HepG2 (cell line): Measurements from ENCODE around the gene CDC42EP1. TPM values are rescaled to one million over a fixed set of nuclear protein-coding genes. Genes with fewer than 3 reads are reported as not detected.

Source experiments
- CHD4 ChIP-seq: fragments of 200-600 bp; sonication (generic); IDR thresholded peaks from 2 replicates; pipeline ENCODE4 v1.7.0; 2017; ENCODE audit warnings: mild to moderate bottlenecking, low read length, borderline replicate concordance
- E2F1 ChIP-seq: sonication (generic); formaldehyde crosslinking; IDR thresholded peaks from 2 replicates; pipeline ENCODE4 v1.5.0; 2020; ENCODE audit warnings: missing genetic modification reagents
- EP300 ChIP-seq, 3 experiments: sonication (generic) in 1 of 3; formaldehyde crosslinking in 1 of 3; IDR thresholded peaks; 2 replicates each; pipeline versions ENCODE4 v1.5.1 to v1.6.1; 2011 to 2020; ENCODE audit warnings: low read depth in 2 of 3, low read length in 2 of 3, borderline replicate concordance in 1 of 3, improper control_type of control experiment in 1 of 3, mild to moderate bottlenecking in 1 of 3, missing genetic modification reagents in 1 of 3, moderate library complexity in 1 of 3
- FOXA1 ChIP-seq, 2 experiments: fragments of 450-650 bp in 1 of 2; sonication (generic) in 1 of 2; formaldehyde crosslinking in 1 of 2; IDR thresholded peaks; 2 replicates each; pipeline versions ENCODE4 v1.4.0 to v1.6.1; 2016 to 2020; ENCODE audit warnings: missing genetic modification reagents in 1 of 2
- FOXC1 ChIP-seq: sonication (generic); formaldehyde crosslinking; IDR thresholded peaks from 2 replicates; pipeline ENCODE4 v1.8.0; 2022; ENCODE audit warnings: mild to moderate bottlenecking, missing genetic modification reagents, borderline replicate concordance
- FOXJ3 ChIP-seq: sonication (generic); formaldehyde crosslinking; IDR thresholded peaks from 2 replicates; pipeline ENCODE4 v1.4.0; 2020; ENCODE audit warnings: missing genetic modification reagents, mild to moderate bottlenecking, borderline replicate concordance
- GLMP ChIP-seq: sonication (generic); formaldehyde crosslinking; IDR thresholded peaks from 2 replicates; pipeline ENCODE4 v1.9.0; 2021; ENCODE audit warnings: missing genetic modification reagents, mild to moderate bottlenecking, borderline replicate concordance
- NAIF1 ChIP-seq: sonication (generic); formaldehyde crosslinking; IDR thresholded peaks from 2 replicates; pipeline ENCODE4 v1.5.0; 2020; ENCODE audit warnings: mild to moderate bottlenecking, missing genetic modification reagents, borderline replicate concordance
- TAF1 ChIP-seq: sonication (generic); formaldehyde crosslinking; IDR thresholded peaks from 2 replicates; pipeline ENCODE4 v1.4.0; 2020; ENCODE audit warnings: missing genetic modification reagents
- TOE1 ChIP-seq: sonication (generic); formaldehyde crosslinking; IDR thresholded peaks from 2 replicates; pipeline ENCODE4 v1.4.0; 2020; ENCODE audit warnings: mild to moderate bottlenecking, missing genetic modification reagents
- ZNF264 ChIP-seq: sonication (generic); formaldehyde crosslinking; IDR thresholded peaks from 2 replicates; pipeline ENCODE4 v1.4.0; 2020; ENCODE audit warnings: missing genetic modification reagents
- ZNF335 ChIP-seq: sonication (generic); formaldehyde crosslinking; IDR thresholded peaks from 2 replicates; pipeline ENCODE4 v1.4.0; 2020; ENCODE audit warnings: missing genetic modification reagents
- ZNF367 ChIP-seq: sonication (generic); formaldehyde crosslinking; IDR thresholded peaks from 2 replicates; pipeline ENCODE4 v1.4.0; 2020; ENCODE audit warnings: missing genetic modification reagents, borderline replicate concordance
- ZNF788 ChIP-seq: sonication (generic); formaldehyde crosslinking; IDR thresholded peaks from 2 replicates; pipeline ENCODE4 v1.5.0; 2020; ENCODE audit warnings: mild to moderate bottlenecking, missing genetic modification reagents, borderline replicate concordance
- ZNF83 ChIP-seq: sonication (generic); formaldehyde crosslinking; IDR thresholded peaks from 2 replicates; pipeline ENCODE4 v1.4.0; 2020; ENCODE audit warnings: missing genetic modification reagents, mild to moderate bottlenecking, borderline replicate concordance
- polyA plus RNA-seq, 8 experiments: library from polyadenylated mRNA; depleted of rRNA in 3 of 8; stranded (reverse) in 7 of 8; unstranded in 1 of 8; fragments of >200 nt; fragmentation: Illumina TruSeq in 4 of 8; extraction: Trizol in 4 of 8; gene quantifications; 2 replicates each; pipeline versions ENCODE4 v1.2.1 to v1.2.3, GENCODE V29; 2011 to 2016; ENCODE audit warnings: low read depth in 4 of 8, missing spikeins in 1 of 8, mixed read lengths in 1 of 8; ENCODE audit not compliant: insufficient read depth in 1 of 8
- total RNA-seq, 5 experiments: library from RNA; depleted of rRNA; stranded (reverse); fragments of >200 nt; fragmentation: Illumina TruSeq; extraction: Trizol; gene quantifications; 2 replicates each; pipeline ENCODE4 v1.2.3, GENCODE V29; 2016; ENCODE audit warnings: low read depth in 1 of 5
- TF ChIP-seq, protein P1 (sequence below): sonication (generic); formaldehyde crosslinking; IDR thresholded peaks from 2 replicates; pipeline ENCODE4 v1.9.0; 2021; ENCODE audit warnings: missing genetic modification reagents, borderline replicate concordance
- TF ChIP-seq, protein P2 (sequence below): sonication (generic); formaldehyde crosslinking; conservative IDR thresholded peaks from 2 replicates; pipeline ENCODE4 v1.8.0; 2022; ENCODE audit warnings: missing genetic modification reagents
- TF ChIP-seq, protein P3 (sequence below): sonication (generic); formaldehyde crosslinking; IDR thresholded peaks from 2 replicates; pipeline ENCODE4 v1.4.0; 2020; ENCODE audit warnings: missing genetic modification reagents, mild to moderate bottlenecking, borderline replicate concordance

The CDC42EP1 gene
- total and polyA plus RNA-seq, 2 of the 13 experiments (the other 11 are each of a cell fraction or from before 2014, with no cell fraction given) = 17.1 to 29.5 TPM

DNA sequence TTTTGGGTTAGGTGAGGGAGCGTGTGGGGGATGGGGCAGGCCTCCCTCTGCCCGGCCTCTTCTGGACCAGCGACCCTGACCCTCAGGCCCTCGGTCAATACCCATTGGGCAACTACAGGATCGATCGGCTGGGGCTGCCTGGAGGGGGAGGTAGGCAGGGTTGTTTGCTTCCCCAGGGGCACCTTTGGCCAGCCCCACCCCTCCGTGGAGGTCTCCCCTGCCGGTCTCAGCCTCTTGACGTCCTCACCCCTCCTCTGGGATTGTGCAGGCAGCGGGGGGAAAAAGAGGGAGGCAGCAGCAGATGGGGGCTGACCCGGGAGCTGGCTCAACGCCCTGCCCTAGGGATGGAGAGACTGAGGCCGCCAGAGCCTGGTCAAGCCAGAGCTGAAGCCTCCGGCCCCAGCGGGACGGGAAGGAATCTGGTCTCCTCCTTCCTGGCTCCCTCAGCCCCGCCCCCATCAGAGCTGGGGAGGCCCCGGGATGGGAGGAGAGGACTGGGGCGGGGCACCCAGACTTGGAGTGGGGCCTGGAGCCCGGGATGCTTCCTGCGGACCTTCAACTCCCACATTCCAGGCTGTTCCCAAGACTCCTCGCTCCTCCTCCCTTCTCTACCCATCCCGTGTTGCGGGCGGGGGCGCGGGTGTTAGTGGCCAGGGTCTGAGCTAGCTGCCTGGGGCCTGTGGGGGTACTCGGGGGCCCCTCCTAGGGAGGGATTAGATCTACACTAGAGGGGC lies 14.4 kb upstream of the CDC42EP1 start (continued):
- TF ChIP-seq E2F1 (CRISPR knock-in tag) = no peak
- peak; percentile 43; the same call in 1 of the 2 replicates for TF ChIP-seq FOXA1 (IDR thresholded peaks at IDR 0.05)
- TF ChIP-seq FOXA1 (CRISPR knock-in tag; IDR thresholded peaks at IDR 0.05) = peak; percentile 98
- TF ChIP-seq EP300 (IDR thresholded peaks at IDR 0.05; ENCODE audit: low read depth in 2 of 2, low read length in 2 of 2) = peak; percentile 95 to 98
- TF ChIP-seq EP300 (CRISPR knock-in tag; IDR thresholded peaks at IDR 0.05; ENCODE audit: borderline replicate concordance) = peak; percentile 93
- peak; percentile 96 for TF ChIP-seq FOXC1 (CRISPR knock-in tag)
- no peak for TF ChIP-seq TAF1 (CRISPR knock-in tag)
- TF ChIP-seq CHD4 = peak; percentile 44; the same call in 1 of the 2 replicates
- no peak for TF ChIP-seq ZNF264 (CRISPR knock-in tag)
- TF ChIP-seq ZNF83 (CRISPR knock-in tag) = 0 out of 2 replicates have a peak, but pooled peaks have one; percentile 87
- no peak for TF ChIP-seq GLMP (CRISPR knock-in tag)
- no peak for TF ChIP-seq TOE1 (CRISPR knock-in tag)
- TF ChIP-seq NAIF1 (CRISPR knock-in tag) = peak; percentile 61; the same call in 1 of the 2 replicates
- peak; percentile 60; the same call in 1 of the 2 replicates for TF ChIP-seq FOXJ3 (CRISPR knock-in tag)
- TF ChIP-seq, protein P1, sequence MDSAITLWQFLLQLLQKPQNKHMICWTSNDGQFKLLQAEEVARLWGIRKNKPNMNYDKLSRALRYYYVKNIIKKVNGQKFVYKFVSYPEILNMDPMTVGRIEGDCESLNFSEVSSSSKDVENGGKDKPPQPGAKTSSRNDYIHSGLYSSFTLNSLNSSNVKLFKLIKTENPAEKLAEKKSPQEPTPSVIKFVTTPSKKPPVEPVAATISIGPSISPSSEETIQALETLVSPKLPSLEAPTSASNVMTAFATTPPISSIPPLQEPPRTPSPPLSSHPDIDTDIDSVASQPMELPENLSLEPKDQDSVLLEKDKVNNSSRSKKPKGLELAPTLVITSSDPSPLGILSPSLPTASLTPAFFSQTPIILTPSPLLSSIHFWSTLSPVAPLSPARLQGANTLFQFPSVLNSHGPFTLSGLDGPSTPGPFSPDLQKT (CRISPR knock-in tag) = no peak
- TF ChIP-seq, protein P2, sequence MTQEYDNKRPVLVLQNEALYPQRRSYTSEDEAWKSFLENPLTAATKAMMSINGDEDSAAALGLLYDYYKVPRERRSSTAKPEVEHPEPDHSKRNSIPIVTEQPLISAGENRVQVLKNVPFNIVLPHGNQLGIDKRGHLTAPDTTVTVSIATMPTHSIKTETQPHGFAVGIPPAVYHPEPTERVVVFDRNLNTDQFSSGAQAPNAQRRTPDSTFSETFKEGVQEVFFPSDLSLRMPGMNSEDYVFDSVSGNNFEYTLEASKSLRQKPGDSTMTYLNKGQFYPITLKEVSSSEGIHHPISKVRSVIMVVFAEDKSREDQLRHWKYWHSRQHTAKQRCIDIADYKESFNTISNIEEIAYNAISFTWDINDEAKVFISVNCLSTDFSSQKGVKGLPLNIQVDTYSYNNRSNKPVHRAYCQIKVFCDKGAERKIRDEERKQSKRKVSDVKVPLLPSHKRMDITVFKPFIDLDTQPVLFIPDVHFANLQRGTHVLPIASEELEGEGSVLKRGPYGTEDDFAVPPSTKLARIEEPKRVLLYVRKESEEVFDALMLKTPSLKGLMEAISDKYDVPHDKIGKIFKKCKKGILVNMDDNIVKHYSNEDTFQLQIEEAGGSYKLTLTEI (CRISPR knock-in tag) = no peak
- no peak for TF ChIP-seq ZNF367
- peak; percentile 97; the same call in 1 of the 2 replicates for TF ChIP-seq ZNF788 (CRISPR knock-in tag)
- peak; percentile 57 for TF ChIP-seq ZNF335
- TF ChIP-seq, protein P3, sequence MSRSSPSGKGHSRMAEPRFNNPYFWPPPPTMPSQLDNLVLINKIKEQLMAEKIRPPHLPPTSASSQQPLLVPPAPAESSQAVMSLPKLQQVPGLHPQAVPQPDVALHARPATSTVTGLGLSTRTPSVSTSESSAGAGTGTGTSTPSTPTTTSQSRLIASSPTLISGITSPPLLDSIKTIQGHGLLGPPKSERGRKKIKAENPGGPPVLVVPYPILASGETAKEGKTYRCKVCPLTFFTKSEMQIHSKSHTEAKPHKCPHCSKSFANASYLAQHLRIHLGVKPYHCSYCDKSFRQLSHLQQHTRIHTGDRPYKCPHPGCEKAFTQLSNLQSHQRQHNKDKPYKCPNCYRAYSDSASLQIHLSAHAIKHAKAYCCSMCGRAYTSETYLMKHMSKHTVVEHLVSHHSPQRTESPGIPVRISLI (CRISPR knock-in tag) = peak; percentile 70
